ENCODE results near the gene UBQLN3. TPM values are rescaled to one million over a fixed set of nuclear protein-coding genes. Genes with fewer than 3 reads are reported as not detected.

Gene UBQLN3
- total and polyA plus RNA-seq, 7 experiments from 2014 or later, result 0.32 to 0.57 (median 0.49) TPM; not detected in 4

GRCh38 chr11:5473921-5474320, 35.8 kb downstream of the UBQLN3 start:
- Mint-ChIP-seq H3K4me3 (no peak overlapping the region), H3K36me3 (no peaks in the 10 kb centered on the region), H3K27me3 (peaks cover 8 to 42% (median 25%) of the 10 kb centered on the region in 5 donors), H3K9me3 (no peaks in the 10 kb centered on the region), H3K27ac (no peak overlapping the region), H3K4me1 (no peaks in the 10 kb centered on the region)
- POLR2A ChIA-PET, result no interaction called here
- no peaks in the 10 kb centered on the region for H3K9me3 ChIP-seq (ENCODE audit: control insufficient read depth in 2 of 3, low read length in 3 of 3)
- DNase-seq (no peak), ATAC-seq (no peak)
- no peak overlapping the region for H3K4me3 ChIP-seq (ENCODE audit: low read length)
- no peaks in the 10 kb centered on the region for H3K36me3 ChIP-seq (ENCODE audit: control insufficient read depth in 2 of 3, insufficient read depth in 3 of 3, low read length in 3 of 3)
- CTCF ChIA-PET, result no interaction called here
- intact Hi-C loops (cut with micrococcal nuclease), result loop anchor here in 1 of 2 donors (10.0 kb wide), 1 partner anchor 421 kb away; the partner anchor contains the start of gene OR52E5
- no peaks in the 10 kb centered on the region for H3K27me3 ChIP-seq (ENCODE audit: control insufficient read depth in 2 of 2, insufficient read depth in 2 of 2, low read length in 2 of 2)
- H3K4me1 ChIP-seq (ENCODE audit: control insufficient read depth in 2 of 2, insufficient read depth in 2 of 2, low read length in 2 of 2), result no peaks in the 10 kb centered on the region
- no peak overlapping the region for H3K27ac ChIP-seq (ENCODE audit: low read depth, low read length)

GRCh38 chr11:5467527-5467926, 42.2 kb downstream of the UBQLN3 start:
- Histone ChIP-seq H3K36me3 (ENCODE audit: control insufficient read depth in 2 of 3, insufficient read depth in 3 of 3, low read length in 3 of 3) (no peaks in the 10 kb centered on the region), H3K4me3 (ENCODE audit: low read length) (no peak overlapping the region), H3K27ac (ENCODE audit: low read depth, low read length) (no peak overlapping the region), H3K27me3 (ENCODE audit: control insufficient read depth in 2 of 2, insufficient read depth in 2 of 2, low read length in 2 of 2) (no peaks in the 10 kb centered on the region), H3K9me3 (ENCODE audit: control insufficient read depth in 2 of 3, low read length in 3 of 3) (no peaks in the 10 kb centered on the region), H3K4me1 (ENCODE audit: control insufficient read depth in 2 of 2, insufficient read depth in 2 of 2, low read length in 2 of 2) (no peaks in the 10 kb centered on the region)
- Mint-ChIP-seq H3K4me1 (no peaks in the 10 kb centered on the region), H3K36me3 (no peaks in the 10 kb centered on the region), H3K27me3 (peaks cover 0 to 33% (median 15%) of the 10 kb centered on the region in 5 donors), H3K27ac (no peak overlapping the region), H3K9me3 (peaks cover 0 to 3% (median 0%) of the 10 kb centered on the region in 11 donors), H3K4me3 (no peak overlapping the region)
- ATAC-seq, result no peak
- POLR2A ChIA-PET, result no interaction called here
- CTCF ChIA-PET, result no interaction called here
- DNase-seq, result no peak
- intact Hi-C loops (cut with micrococcal nuclease), result no loop called here

GRCh38 chr11:5460983-5461621, 48.7 kb downstream of the UBQLN3 start:
- no peak overlapping the region for H3K4me3 ChIP-seq (ENCODE audit: low read length)
- H3K27me3 Mint-ChIP-seq, result peaks cover under 1 to 7% (median 4%) of the 10 kb centered on the region in 5 donors
- H3K36me3 ChIP-seq (ENCODE audit: control insufficient read depth in 2 of 3, insufficient read depth in 3 of 3, low read length in 3 of 3), result no peaks in the 10 kb centered on the region
- no peak for DNase-seq
- H3K4me1 ChIP-seq (ENCODE audit: control insufficient read depth in 2 of 2, insufficient read depth in 2 of 2, low read length in 2 of 2), result no peaks in the 10 kb centered on the region
- peaks cover 0 to 13% (median 0%) of the 10 kb centered on the region in 11 donors for H3K9me3 Mint-ChIP-seq
- ChIA-PET POLR2A (no interaction called here), CTCF (no interaction called here)
- H3K4me3 Mint-ChIP-seq, result no peak overlapping the region
- no peaks in the 10 kb centered on the region for H3K9me3 ChIP-seq (ENCODE audit: control insufficient read depth in 2 of 3, low read length in 3 of 3)
- H3K4me1 Mint-ChIP-seq, result peaks cover 0 to 4% (median 0%) of the 10 kb centered on the region in 7 donors
- H3K27ac Mint-ChIP-seq, result no peak overlapping the region
- H3K27me3 ChIP-seq (ENCODE audit: control insufficient read depth in 2 of 2, insufficient read depth in 2 of 2, low read length in 2 of 2), result no peaks in the 10 kb centered on the region
- no peak overlapping the region for H3K27ac ChIP-seq (ENCODE audit: low read depth, low read length)
- ATAC-seq, result no peak
- H3K36me3 Mint-ChIP-seq, result no peaks in the 10 kb centered on the region
- intact Hi-C loops (cut with micrococcal nuclease), result no loop called here

Other genes starting within 250 kb of the UBQLN3 start
- not detected for gene HBE1, start 240.0 kb downstream of the UBQLN3 start, total RNA-seq
- gene HBE1, start 240.0 kb downstream of the UBQLN3 start, polyA plus RNA-seq, result not detected
- not detected for gene OR51B4, start 208.0 kb downstream of the UBQLN3 start, total RNA-seq
- gene OR51B4, start 208.0 kb downstream of the UBQLN3 start, polyA plus RNA-seq, result not detected
- gene OR51B2, start 185.7 kb downstream of the UBQLN3 start, total RNA-seq, result not detected
- gene OR51B2, start 185.7 kb downstream of the UBQLN3 start, polyA plus RNA-seq, result not detected
- gene OR51B5, start 166.4 kb downstream of the UBQLN3 start, total RNA-seq, result under 1 TPM in 1 of 5 experiments, not detected in 4; 0.48 TPM
- not detected for gene OR51B5, start 166.4 kb downstream of the UBQLN3 start, polyA plus RNA-seq
- gene OR51B6, start 158.4 kb downstream of the UBQLN3 start, total RNA-seq, result not detected
- gene OR51B6, start 158.4 kb downstream of the UBQLN3 start, polyA plus RNA-seq, result not detected
- not detected for gene OR51M1, start 126.1 kb downstream of the UBQLN3 start, total RNA-seq
- gene OR51M1, start 126.1 kb downstream of the UBQLN3 start, polyA plus RNA-seq, result not detected
- gene OR51Q1, start 87.8 kb downstream of the UBQLN3 start, total RNA-seq, result not detected
- gene OR51Q1, start 87.8 kb downstream of the UBQLN3 start, polyA plus RNA-seq, result not detected
- not detected for gene OR51I1, start 68.4 kb downstream of the UBQLN3 start, total RNA-seq
- not detected for gene OR51I1, start 68.4 kb downstream of the UBQLN3 start, polyA plus RNA-seq
- gene OR51I2, start 60.6 kb downstream of the UBQLN3 start, total RNA-seq, result not detected
- not detected for gene OR51I2, start 60.6 kb downstream of the UBQLN3 start, polyA plus RNA-seq
- not detected for gene OR52D1, start 21.3 kb downstream of the UBQLN3 start, total RNA-seq
- gene OR52D1, start 21.3 kb downstream of the UBQLN3 start, polyA plus RNA-seq, result not detected
- under 1 TPM; 0.53 to 0.73 (median 0.60) TPM for gene UBQLNL, start 6.7 kb upstream of the UBQLN3 start, total RNA-seq
- gene UBQLNL, start 6.7 kb upstream of the UBQLN3 start, polyA plus RNA-seq, result under 1 TPM in 1 of 2 donors, not detected in 1; 0.10 TPM
- gene OR52H1, start 38.6 kb upstream of the UBQLN3 start, total RNA-seq, result under 1 TPM in 3 of 5 experiments, not detected in 2; 0.32 to 0.49 (median 0.48) TPM
- not detected for gene OR52H1, start 38.6 kb upstream of the UBQLN3 start, polyA plus RNA-seq
- gene OR52B6, start 70.9 kb upstream of the UBQLN3 start, total RNA-seq, result not detected
- gene OR52B6, start 70.9 kb upstream of the UBQLN3 start, polyA plus RNA-seq, result not detected
- gene TRIM6, start 86.7 kb upstream of the UBQLN3 start, total RNA-seq, result under 1 TPM in 1 of 5 experiments, not detected in 4; 0.36 TPM
- not detected for gene TRIM6, start 86.7 kb upstream of the UBQLN3 start, polyA plus RNA-seq
- gene TRIM34, start 115.0 kb upstream of the UBQLN3 start, total RNA-seq, result 10 to 100 TPM in 4 of 5 experiments, 1 to 10 TPM in 1; 5.8 to 14.2 (median 10.8) TPM
- 10 to 100 TPM; 10.8 to 12.6 TPM for gene TRIM34, start 115.0 kb upstream of the UBQLN3 start, polyA plus RNA-seq
- gene TRIM5, start 175.1 kb upstream of the UBQLN3 start, total RNA-seq, result 10 to 100 TPM; 16.9 to 36.8 (median 26.2) TPM
- 10 to 100 TPM; 10.3 to 10.5 TPM for gene TRIM5, start 175.1 kb upstream of the UBQLN3 start, polyA plus RNA-seq
- 100 to 1,000 TPM; 229 to 340 (median 258) TPM for gene TRIM22, start 179.8 kb upstream of the UBQLN3 start, total RNA-seq
- 100 to 1,000 TPM; 121 to 184 TPM for gene TRIM22, start 179.8 kb upstream of the UBQLN3 start, polyA plus RNA-seq
- gene OR56B1, start 226.5 kb upstream of the UBQLN3 start, total RNA-seq, result 1 to 10 TPM in 1 of 5 experiments, under 1 TPM in 4; 0.19 to 1.4 (median 0.71) TPM
- under 1 TPM in 1 of 2 donors, not detected in 1; 0.11 TPM for gene OR56B1, start 226.5 kb upstream of the UBQLN3 start, polyA plus RNA-seq
- 1 to 10 TPM; 1.0 to 2.8 (median 2.4) TPM for gene OR52N4, start 244.3 kb upstream of the UBQLN3 start, total RNA-seq
- gene OR52N4, start 244.3 kb upstream of the UBQLN3 start, polyA plus RNA-seq, result under 1 TPM; 0.25 to 0.33 TPM